Placental epithelial cell (primary cell): Measurements from ENCODE around the gene CDC26. TPM values are rescaled to one million over a fixed set of nuclear protein-coding genes. Genes with fewer than 3 reads are reported as not detected.

ENCODE experiments used
- total RNA-seq: library from RNA; depleted of rRNA; stranded (reverse); fragments of >200 nt; gene quantifications from 2 replicates; pipeline ENCODE4 v1.2.3, GENCODE V29; 2012

The CDC26 gene
- 34.7 and 36.1 TPM in 2 replicates for total RNA-seq

GRCh38 chr9:113275157-113276131, at the start of gene CDC26, which contains the start of gene PRPF4:
Gene CDC26 (minus strand): TSS chr9:113275572. CDS start chr9:113272507, 3,065 bp downstream.
Gene PRPF4 (plus strand): TSS chr9:113275658. CDS start chr9:113275744, 86 bp downstream.

GRCh38 chr9:113302792-113303418, 27.5 kb upstream of the CDC26 start, which contains the start of gene RNF183:
Gene RNF183 (minus strand): TSS chr9:113303376. CDS start chr9:113298184, 5,192 bp downstream.

GRCh38 chr9:113221003-113221799, 54.2 kb downstream of the CDC26 start, which contains the start of the genes FKBP15 and SLC31A1:
Gene FKBP15 (minus strand): TSS chr9:113221277. CDS start chr9:113221243, 34 bp downstream.
Gene SLC31A1 (plus strand): TSS chr9:113221544. CDS start chr9:113256149, 34,605 bp downstream.

Other genes starting within 250 kb of the CDC26 start
- 0.33 and 3.1 TPM in 2 replicates for gene ZFP37, start 218.8 kb downstream of the CDC26 start, total RNA-seq
- 7.1 and 11.6 TPM in 2 replicates for gene SLC31A2, start 124.6 kb downstream of the CDC26 start, total RNA-seq
- 21.2 and 29.2 TPM in 2 replicates for gene FKBP15, start 54.3 kb downstream of the CDC26 start, total RNA-seq
- gene SLC31A1, start 54.0 kb downstream of the CDC26 start, total RNA-seq = 14.9 and 19.4 TPM in 2 replicates
- 22.0 and 23.1 TPM in 2 replicates for gene PRPF4, start 86 bp upstream of the CDC26 start, total RNA-seq
- gene RNF183, start 27.8 kb upstream of the CDC26 start, total RNA-seq = 0.39 TPM in 1 of 2 replicates, not detected in the other
- 1.7 and 2.0 TPM in 2 replicates for gene WDR31, start 64.7 kb upstream of the CDC26 start, total RNA-seq
- gene BSPRY, start 74.0 kb upstream of the CDC26 start, total RNA-seq = not detected in 2 replicates
- 18.1 and 20.0 TPM in 2 replicates for gene HDHD3, start 101.4 kb upstream of the CDC26 start, total RNA-seq
- 14.7 and 19.2 TPM in 2 replicates for gene ALAD, start 125.7 kb upstream of the CDC26 start, total RNA-seq
- 30.6 and 39.4 TPM in 2 replicates for gene POLE3, start 135.1 kb upstream of the CDC26 start, total RNA-seq
- gene C9orf43, start 135.2 kb upstream of the CDC26 start, total RNA-seq = 0.33 and 1.2 TPM in 2 replicates
- 16.1 and 17.5 TPM in 2 replicates for gene RGS3, start 188.2 kb upstream of the CDC26 start, total RNA-seq